Activated T-helper 2 cell treated with anti-CD3 and anti-CD28 coated beads, Interferon-gamma antibody, Interleukin-2, Interleukin-4, amounts not matched to agents 10 μg/mL and 5 μg/mL and 100 μg/mL, durations not matched to agents 14 hours and 24 hours and 36 hours (primary cell): ENCODE measurements around the gene HERC2. TPM values are rescaled to one million over a fixed set of nuclear protein-coding genes. Genes with fewer than 3 reads are reported as not detected.
"Not testable (repeated sequence)": the region's sequence is repeated elsewhere in the genome, so short reads cannot be mapped to it uniquely, and the experiment has no call there.

ENCODE experiments used
- DNase-seq: peaks from one replicate; pipeline ENCODE4 v3.0.0; 2021; ENCODE audit warnings: low spot score
- H3K27ac Mint-ChIP-seq: one replicate; pipeline ENCODE4 v1.8.0; 2021; ENCODE audit warnings: mixed read lengths
- H3K27me3 Mint-ChIP-seq: one replicate; pipeline ENCODE4 v1.8.0; 2021; ENCODE audit warnings: low read depth, mixed read lengths
- H3K36me3 Mint-ChIP-seq: one replicate; pipeline ENCODE4 v1.8.0; 2021; ENCODE audit warnings: low read depth, mixed read lengths
- H3K4me1 Mint-ChIP-seq: one replicate; pipeline ENCODE4 v1.8.0; 2021; ENCODE audit warnings: low read depth, mixed read lengths
- H3K4me3 Mint-ChIP-seq: one replicate; pipeline ENCODE4 v1.8.0; 2021; ENCODE audit warnings: low read depth, mild to moderate bottlenecking, moderate library complexity, mixed read lengths
- H3K9me3 Mint-ChIP-seq: one replicate; pipeline ENCODE4 v1.8.0; 2021; ENCODE audit warnings: mixed read lengths
- intact Hi-C: fragments of 100-400 bp; cut with micrococcal nuclease; formaldehyde crosslinking; loops from one replicate; pipeline ENCODE4 v1.15.1; 2023
- total RNA-seq: library from RNA; stranded (reverse); gene quantifications from 2 replicates; pipeline ENCODE4 v1.2.3, GENCODE V29; 2022

HERC2 gene
- total RNA-seq, 1 donor from 2014 or later: 47.4 TPM

DNA sequence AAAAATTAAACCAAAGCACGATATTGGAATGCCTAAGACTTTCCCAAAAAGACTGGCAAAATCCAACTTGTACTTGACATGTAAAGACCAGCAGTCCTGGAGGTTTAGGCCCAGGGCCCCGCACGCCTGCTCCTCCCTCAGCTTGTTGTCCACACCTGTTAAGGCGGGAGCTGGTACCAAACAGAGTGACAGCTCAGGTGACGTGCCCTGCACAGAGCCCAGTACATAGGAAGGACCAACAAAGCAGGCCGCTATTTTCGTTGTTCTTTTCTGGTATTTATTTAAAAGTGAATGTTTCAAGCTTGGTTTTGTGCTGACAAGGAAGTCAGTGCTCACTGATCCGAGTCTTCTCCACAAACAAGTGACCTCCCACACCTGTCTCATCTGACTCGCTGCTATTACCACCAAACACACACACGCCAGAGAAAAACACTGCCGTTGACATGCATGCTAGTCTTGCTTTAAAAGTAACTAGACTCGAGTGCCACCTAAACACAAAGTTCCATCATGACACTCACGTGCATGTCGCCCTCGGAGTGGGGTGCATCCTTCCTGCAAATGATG lies 50.2 kb downstream of the HERC2 start:
- intact Hi-C loops: no loop called here
- Mint-ChIP-seq H3K4me1 (no peaks in the 10 kb centered on the region), H3K9me3 (no peaks in the 10 kb centered on the region), H3K4me3 (no peak overlapping the region), H3K27ac (no peak overlapping the region), H3K27me3 (no peaks in the 10 kb centered on the region), H3K36me3 (peaks cover 29% of the 10 kb centered on the region)
- no peak for DNase-seq

DNA sequence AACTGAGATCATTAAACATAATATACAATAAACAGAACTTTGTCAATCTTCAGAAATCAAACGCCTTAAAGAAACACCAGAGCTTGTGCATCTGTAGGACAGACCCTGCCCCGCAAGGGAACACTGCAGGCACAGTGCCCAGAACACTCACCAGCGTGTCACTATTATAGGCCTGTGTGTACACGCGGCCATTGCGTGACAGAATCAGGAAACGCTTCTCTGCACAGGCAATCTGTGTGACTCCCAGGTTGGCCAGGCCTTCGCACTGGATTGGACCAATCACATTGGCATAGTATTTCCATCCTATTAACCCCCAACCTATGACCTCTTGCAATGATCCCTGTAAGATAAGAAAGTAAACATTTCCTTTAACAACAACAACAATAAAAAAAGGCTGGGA lies 52.9 kb downstream of the HERC2 start:
- Mint-ChIP-seq H3K27me3 (no peaks in the 10 kb centered on the region), H3K36me3 (peaks cover 41% of the 10 kb centered on the region), H3K9me3 (no peaks in the 10 kb centered on the region), H3K4me3 (no peak overlapping the region), H3K27ac (no peak overlapping the region), H3K4me1 (no peaks in the 10 kb centered on the region)
- no peak for DNase-seq
- intact Hi-C loops: no loop called here

DNA sequence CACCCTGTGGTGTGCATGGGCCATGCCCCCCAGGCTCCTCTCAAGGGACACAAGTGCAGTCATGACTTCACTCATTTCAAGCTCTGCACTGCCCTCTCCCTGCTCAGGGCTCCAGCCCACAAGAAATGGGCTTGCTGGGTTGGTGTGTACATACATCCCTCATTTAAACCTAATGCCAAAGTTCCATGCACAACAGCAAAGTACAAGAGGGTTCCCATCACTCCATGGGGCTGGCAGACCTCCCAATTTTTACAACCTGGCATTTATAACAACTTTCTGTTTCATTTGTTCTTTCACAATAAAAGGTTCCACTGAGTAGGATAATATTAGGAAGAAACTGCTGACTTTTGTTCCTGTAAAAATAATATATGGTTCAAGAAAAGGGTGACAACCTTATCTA lies 54.3 kb downstream of the HERC2 start:
- H3K27me3 Mint-ChIP-seq: no peaks in the 10 kb centered on the region
- no peaks in the 10 kb centered on the region for H3K9me3 Mint-ChIP-seq
- intact Hi-C loops: no loop called here
- H3K4me1 Mint-ChIP-seq: no peaks in the 10 kb centered on the region
- peaks cover 47% of the 10 kb centered on the region for H3K36me3 Mint-ChIP-seq
- no peak for DNase-seq
- H3K27ac Mint-ChIP-seq: no peak overlapping the region
- no peak overlapping the region for H3K4me3 Mint-ChIP-seq

DNA sequence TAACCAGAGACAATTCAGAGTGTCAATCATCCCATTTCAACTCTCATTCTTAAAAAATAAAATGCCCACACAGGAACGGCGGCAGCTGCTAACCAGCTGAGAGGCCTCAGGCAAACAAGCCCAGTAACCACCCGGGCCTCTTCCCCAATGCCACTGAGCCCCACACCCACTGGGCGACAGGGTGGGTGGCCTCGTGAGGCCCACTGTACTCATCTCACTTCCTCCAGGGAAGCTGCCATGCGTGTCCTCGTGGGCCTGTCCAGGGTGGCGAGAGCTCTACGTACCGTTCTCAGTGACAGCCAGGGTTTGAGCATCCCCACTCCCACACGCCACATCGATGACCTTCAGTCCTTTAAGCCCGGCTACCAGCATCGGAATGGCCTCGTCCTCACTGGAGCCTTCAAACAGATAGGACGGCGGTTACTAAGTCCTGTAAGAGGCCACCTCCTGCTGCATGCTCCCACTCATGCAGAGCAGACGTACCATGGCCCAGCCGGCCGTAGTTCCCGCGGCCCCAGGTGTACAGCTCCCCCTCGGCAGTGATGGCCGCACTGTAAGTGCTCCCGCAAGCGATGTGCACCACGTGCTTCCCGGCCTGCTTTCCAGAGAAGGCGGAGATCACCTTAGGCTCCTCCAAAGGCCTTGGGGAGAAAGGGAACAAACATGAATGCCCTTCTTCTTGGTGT lies 56.5 kb downstream of the HERC2 start:
- no peak for DNase-seq
- Mint-ChIP-seq H3K4me1 (no peaks in the 10 kb centered on the region), H3K27ac (no peak overlapping the region), H3K36me3 (peaks cover 54% of the 10 kb centered on the region), H3K27me3 (no peaks in the 10 kb centered on the region), H3K4me3 (no peak overlapping the region), H3K9me3 (no peaks in the 10 kb centered on the region)
- intact Hi-C loops: no loop called here

DNA sequence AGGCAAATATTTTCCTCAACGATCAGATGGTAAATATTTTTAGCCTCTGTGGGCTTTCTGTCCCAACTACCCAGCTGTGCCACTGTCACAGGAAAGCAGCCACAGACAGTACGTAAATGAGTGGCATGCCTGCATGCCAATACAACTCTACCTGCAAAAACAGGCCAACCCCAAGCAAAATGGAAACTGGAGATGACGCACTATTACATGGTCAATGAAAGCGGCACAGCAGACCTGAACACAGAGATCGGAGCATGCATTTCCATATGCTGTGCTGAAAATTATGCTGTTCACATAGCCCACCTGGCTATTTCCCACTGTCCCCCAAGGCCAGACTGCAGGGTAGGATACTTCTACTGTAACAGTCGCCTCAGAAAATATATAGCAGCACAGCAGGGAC lies 57.8 kb downstream of the HERC2 start:
- Mint-ChIP-seq H3K27ac (no peak overlapping the region), H3K9me3 (no peaks in the 10 kb centered on the region), H3K36me3 (peaks cover 53% of the 10 kb centered on the region), H3K4me1 (no peaks in the 10 kb centered on the region), H3K27me3 (no peaks in the 10 kb centered on the region), H3K4me3 (no peak overlapping the region)
- intact Hi-C loops: no loop called here
- DNase-seq: no peak

DNA sequence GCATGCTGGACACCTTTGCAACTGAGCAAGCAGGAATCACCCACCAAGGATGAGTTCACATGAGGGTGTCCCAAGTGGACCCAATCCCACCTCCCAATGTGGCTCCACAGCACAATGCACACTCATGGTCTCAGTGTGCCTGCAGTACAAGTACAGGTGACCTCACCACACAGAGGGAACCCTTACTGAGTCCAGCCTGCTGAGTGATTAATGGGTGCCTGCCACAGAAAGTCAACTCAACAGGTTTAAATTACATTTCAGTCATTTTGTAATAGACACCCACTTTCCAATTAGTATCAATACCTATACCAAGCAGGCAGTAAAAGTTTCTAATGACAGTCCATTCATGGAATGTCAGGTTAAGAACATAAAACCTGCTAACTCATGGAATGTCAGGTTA lies 59.5 kb downstream of the HERC2 start:
- Mint-ChIP-seq H3K27me3 (no peaks in the 10 kb centered on the region), H3K36me3 (peaks cover 41% of the 10 kb centered on the region), H3K27ac (no peak overlapping the region), H3K4me1 (no peaks in the 10 kb centered on the region), H3K4me3 (no peak overlapping the region), H3K9me3 (no peaks in the 10 kb centered on the region)
- no peak for DNase-seq
- intact Hi-C loops: no loop called here

DNA sequence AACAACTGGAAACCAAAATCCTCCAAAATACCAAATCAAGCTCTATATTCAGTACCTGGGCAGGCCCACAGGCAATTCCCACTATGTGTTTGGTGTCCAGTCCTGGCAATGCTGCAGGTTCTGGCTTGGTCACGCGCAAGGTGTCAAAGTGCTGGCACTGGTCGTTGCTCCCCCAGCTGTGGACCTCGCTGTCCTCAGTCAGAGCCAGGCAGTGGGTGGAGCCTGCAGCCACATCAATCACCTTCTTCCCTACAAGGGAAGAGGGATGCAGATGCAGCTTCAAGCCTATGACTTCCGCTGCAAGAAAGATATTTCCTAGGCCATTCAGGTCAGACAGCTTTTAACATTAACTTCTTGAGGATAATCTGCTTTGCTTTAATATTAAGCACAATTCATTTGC lies 61.3 kb downstream of the HERC2 start:
- H3K27me3 Mint-ChIP-seq: no peaks in the 10 kb centered on the region
- H3K4me3 Mint-ChIP-seq: no peak overlapping the region
- no peak overlapping the region for H3K27ac Mint-ChIP-seq
- intact Hi-C loops: no loop called here
- H3K36me3 Mint-ChIP-seq: peaks cover 35% of the 10 kb centered on the region
- DNase-seq: no peak
- H3K9me3 Mint-ChIP-seq: no peaks in the 10 kb centered on the region
- no peaks in the 10 kb centered on the region for H3K4me1 Mint-ChIP-seq

DNA sequence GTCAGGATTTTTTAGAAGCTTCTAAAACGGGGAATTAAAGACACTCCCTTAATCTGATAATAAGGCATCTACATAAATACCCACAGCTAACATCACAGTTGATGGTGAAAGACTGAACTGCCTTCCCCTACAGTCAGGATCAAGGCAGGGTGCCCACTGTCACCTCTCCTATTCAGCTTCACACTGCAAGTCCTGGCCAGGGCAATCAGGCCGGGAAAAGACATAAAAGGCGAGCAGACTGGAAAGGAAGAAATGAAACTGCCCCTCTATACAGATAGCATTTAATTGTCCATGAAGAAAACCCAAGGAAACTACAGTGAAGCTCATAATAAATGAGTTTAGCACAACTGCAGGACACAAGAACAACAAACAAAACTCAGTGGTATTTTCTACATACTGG lies 61.7 kb downstream of the HERC2 start:
- Mint-ChIP-seq H3K4me3 (no peak overlapping the region), H3K36me3 (peaks cover 39% of the 10 kb centered on the region), H3K27me3 (no peaks in the 10 kb centered on the region), H3K27ac (no peak overlapping the region), H3K4me1 (no peaks in the 10 kb centered on the region), H3K9me3 (no peaks in the 10 kb centered on the region)
- DNase-seq: no peak
- intact Hi-C loops: no loop called here

DNA sequence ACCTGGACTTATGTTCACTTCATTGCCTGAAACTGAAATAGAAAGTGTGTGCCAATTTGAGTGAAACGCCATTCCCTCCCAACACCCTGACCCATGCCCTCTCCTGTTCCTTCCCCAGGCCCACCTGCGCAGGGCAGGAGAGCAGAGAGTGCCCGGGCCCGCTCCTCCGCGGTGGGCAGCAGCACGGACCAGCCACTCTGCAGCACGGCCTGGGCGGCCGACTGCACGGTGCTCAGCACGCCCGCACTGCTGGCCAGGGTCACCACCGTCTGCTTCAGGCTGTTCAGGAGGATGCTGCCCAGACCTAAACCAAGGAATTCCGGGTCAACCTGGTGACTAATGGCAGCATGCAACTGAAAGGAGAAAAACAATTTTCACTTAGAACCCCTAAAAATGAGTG lies 66.0 kb downstream of the HERC2 start:
- intact Hi-C loops: no loop called here
- Mint-ChIP-seq H3K9me3 (no peaks in the 10 kb centered on the region), H3K36me3 (peaks cover 37% of the 10 kb centered on the region), H3K4me1 (peaks cover 4% of the 10 kb centered on the region), H3K27ac (no peak overlapping the region), H3K27me3 (no peaks in the 10 kb centered on the region), H3K4me3 (no peak overlapping the region)
- no peak for DNase-seq

DNA sequence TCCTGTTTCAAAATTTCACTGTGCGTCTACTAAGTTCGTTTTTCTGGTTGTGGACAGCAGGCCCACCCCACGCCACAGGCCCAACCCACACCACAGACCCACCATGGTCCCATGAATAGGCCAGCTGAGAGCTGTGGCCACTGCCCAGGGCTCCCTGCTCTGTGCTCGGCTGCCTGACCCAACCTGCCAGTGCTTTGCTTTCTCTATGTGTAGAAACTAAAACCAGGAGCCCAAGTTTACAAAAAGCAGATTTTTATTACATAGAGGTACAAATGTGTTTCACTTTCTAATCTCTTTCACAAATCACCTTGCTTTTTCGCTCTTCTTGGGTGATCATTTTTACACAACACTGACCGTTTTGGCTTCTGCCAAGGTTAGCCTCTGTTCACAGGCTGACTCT lies 69.1 kb downstream of the HERC2 start:
- no peak for DNase-seq
- peaks cover 54% of the 10 kb centered on the region for H3K36me3 Mint-ChIP-seq
- H3K27ac Mint-ChIP-seq: no peak overlapping the region
- H3K9me3 Mint-ChIP-seq: peaks cover 5% of the 10 kb centered on the region
- H3K27me3 Mint-ChIP-seq: no peaks in the 10 kb centered on the region
- H3K4me1 Mint-ChIP-seq: peaks cover 4% of the 10 kb centered on the region
- intact Hi-C loops: no loop called here
- no peak overlapping the region for H3K4me3 Mint-ChIP-seq

DNA sequence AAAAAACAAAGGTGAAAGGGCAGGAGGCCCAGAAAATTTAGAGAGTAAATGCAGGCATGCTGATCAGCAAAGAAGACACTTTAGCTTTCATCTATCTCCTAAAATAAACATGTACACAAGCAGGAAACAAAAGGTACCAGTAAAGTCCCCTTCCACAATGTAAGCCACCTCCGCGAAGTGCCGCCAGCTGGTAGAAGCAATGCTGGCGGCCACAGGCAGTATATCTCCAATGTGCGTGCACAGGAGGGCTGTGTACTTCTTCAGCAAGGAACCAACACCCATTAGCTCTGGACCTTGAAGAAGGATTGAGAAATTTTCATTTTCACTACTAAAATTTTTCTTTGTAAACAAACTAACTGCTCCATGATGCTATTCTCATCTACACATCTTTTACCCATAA lies 75.4 kb downstream of the HERC2 start:
- no peak overlapping the region for H3K4me3 Mint-ChIP-seq
- no peaks in the 10 kb centered on the region for H3K4me1 Mint-ChIP-seq
- intact Hi-C loops: no loop called here
- no peak overlapping the region for H3K27ac Mint-ChIP-seq
- no peaks in the 10 kb centered on the region for H3K27me3 Mint-ChIP-seq
- peaks cover 10% of the 10 kb centered on the region for H3K9me3 Mint-ChIP-seq
- no peak for DNase-seq
- peaks cover 70% of the 10 kb centered on the region for H3K36me3 Mint-ChIP-seq

DNA sequence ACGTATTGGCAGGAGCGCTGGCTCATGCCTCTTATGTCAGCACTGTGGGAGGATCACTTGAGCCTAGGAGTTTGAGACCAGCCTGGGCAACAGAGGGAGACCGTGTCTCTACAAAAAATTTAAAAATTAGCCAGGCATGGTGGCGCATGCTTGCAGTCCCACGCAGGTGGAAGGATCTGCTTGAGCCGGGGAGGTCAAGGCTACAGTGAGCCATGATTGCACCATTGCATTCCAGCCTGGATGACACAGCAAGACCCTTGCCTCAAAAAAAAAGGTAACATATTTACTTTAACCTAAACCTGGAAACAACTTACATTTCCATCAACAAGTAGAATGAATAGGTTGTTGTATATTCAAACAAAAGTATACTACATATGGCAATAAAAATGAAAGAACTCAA lies 78.1 kb downstream of the HERC2 start:
- H3K4me3 Mint-ChIP-seq: no peak overlapping the region
- intact Hi-C loops: no loop called here
- peaks cover 5% of the 10 kb centered on the region for H3K9me3 Mint-ChIP-seq
- H3K27ac Mint-ChIP-seq: no peak overlapping the region
- H3K4me1 Mint-ChIP-seq: no peaks in the 10 kb centered on the region
- H3K27me3 Mint-ChIP-seq: no peaks in the 10 kb centered on the region
- H3K36me3 Mint-ChIP-seq: peaks cover 63% of the 10 kb centered on the region
- no peak for DNase-seq

DNA sequence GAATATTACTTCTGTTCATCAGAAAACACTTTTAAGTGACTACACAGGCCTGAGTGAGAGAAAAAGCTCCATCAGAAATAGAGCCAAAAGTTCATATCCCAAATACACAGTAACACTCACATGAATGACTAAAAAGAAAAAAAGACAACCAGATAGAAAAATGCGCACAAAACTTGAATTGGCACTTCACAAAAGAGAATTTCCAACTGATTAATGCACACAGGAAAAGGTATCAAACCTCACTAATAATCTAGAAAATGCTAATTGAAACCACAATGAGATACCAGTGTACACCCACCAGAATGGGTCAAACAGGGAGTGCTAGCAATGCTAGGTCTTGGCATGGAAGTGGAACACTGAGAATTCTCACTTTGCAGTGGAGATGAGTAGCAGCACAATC lies 78.6 kb downstream of the HERC2 start:
- no peak for DNase-seq
- no peaks in the 10 kb centered on the region for H3K27me3 Mint-ChIP-seq
- H3K4me3 Mint-ChIP-seq: no peak overlapping the region
- H3K27ac Mint-ChIP-seq: no peak overlapping the region
- H3K4me1 Mint-ChIP-seq: peaks cover 3% of the 10 kb centered on the region
- intact Hi-C loops: no loop called here
- peaks cover 5% of the 10 kb centered on the region for H3K9me3 Mint-ChIP-seq
- peaks cover 58% of the 10 kb centered on the region for H3K36me3 Mint-ChIP-seq

DNA sequence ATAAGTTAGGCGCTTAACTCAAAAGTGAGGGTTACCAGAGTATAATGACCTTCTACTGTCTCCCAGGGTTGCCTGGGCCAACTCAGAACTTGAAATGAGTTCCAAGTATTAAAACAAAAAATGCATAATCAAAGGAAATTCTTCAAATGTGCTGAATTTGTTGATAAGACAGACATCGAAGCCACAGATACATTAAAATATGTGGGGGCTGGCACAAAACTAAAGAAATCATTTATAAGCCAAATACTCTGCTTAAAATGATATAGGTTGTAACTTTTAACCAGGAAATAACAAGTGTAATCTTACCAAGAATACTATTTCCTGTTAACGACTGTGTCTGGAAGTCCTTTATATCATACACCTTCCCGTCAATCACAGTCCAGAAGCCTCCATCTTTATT lies 83.7 kb downstream of the HERC2 start:
- H3K36me3 Mint-ChIP-seq: peaks cover 44% of the 10 kb centered on the region

More for the DNA sequence above, 83.7 kb downstream of the HERC2 start:
- H3K27ac Mint-ChIP-seq, H3K27me3 Mint-ChIP-seq, DNase-seq, H3K4me1 Mint-ChIP-seq, H3K9me3 Mint-ChIP-seq, H3K4me3 Mint-ChIP-seq, intact Hi-C loops: not testable (repeated sequence)
